Measurements from ENCODE around the gene STK16. TPM values are rescaled to one million over a fixed set of nuclear protein-coding genes. Genes with fewer than 3 reads are reported as not detected.
"Not testable (repeated sequence)": the region's sequence is repeated elsewhere in the genome, so short reads cannot be mapped to it uniquely, and the experiment has no call there.

Gene STK16
- total RNA-seq = 29.5 and 31.8 TPM in 2 replicates

GRCh38 chr2:219245148-219245898, at the start of gene STK16, which contains the start of gene GLB1L:
Gene STK16 (plus strand): TSS chr2:219245479. CDS start chr2:219246000, 521 bp downstream.
Gene GLB1L (minus strand): TSS chr2:219245444. CDS start chr2:219243573, 1,871 bp downstream.
- Histone ChIP-seq H2AFZ (ENCODE audit: low read length) (peak within 1 kb of the TSS; percentile 96), H3K4me3 (ENCODE audit: insufficient read depth, low read length) (peak within 1 kb of the TSS; percentile 88), H3K9me3 (ENCODE audit: low read depth, low read length) (no peaks in the 10 kb centered on the region), H3K79me2 (ENCODE audit: insufficient read depth, low read length) (peaks cover 34% of the 10 kb centered on the region), H3K27me3 (ENCODE audit: insufficient read depth, low read length) (no peaks in the 10 kb centered on the region), H3K27ac (ENCODE audit: low read depth, low read length) (peak within 1 kb of the TSS; percentile 95), H3K36me3 (ENCODE audit: insufficient read depth, low read length) (peaks cover 20% of the 10 kb centered on the region), H4K20me1 (ENCODE audit: insufficient read depth, low read length) (no peaks in the 10 kb centered on the region), H3K4me1 (ENCODE audit: insufficient read depth, low read length) (peaks cover 34% of the 10 kb centered on the region), H3K4me2 (ENCODE audit: insufficient read depth, low read length) (peak within 1 kb of the TSS; percentile 92)
- DNase-seq (ENCODE audit: insufficient read length, low spot score, missing footprints) = peak; percentile 99
- no peak for TF ChIP-seq CTCF (IDR thresholded peaks at IDR 0.05; ENCODE audit: extremely low read depth, low read depth, low read length)

GRCh38 chr2:219197388-219197787, 47.9 kb upstream of the STK16 start:
- H3K27me3 ChIP-seq (ENCODE audit: insufficient read depth, low read length) = peaks cover 5% of the 10 kb centered on the region
- no peaks in the 10 kb centered on the region for H3K36me3 ChIP-seq (ENCODE audit: insufficient read depth, low read length)
- no peak for DNase-seq (ENCODE audit: insufficient read length, low spot score, missing footprints)
- no peak overlapping the region for H3K27ac ChIP-seq (ENCODE audit: low read depth, low read length)
- no peak for TF ChIP-seq CTCF (IDR thresholded peaks at IDR 0.05; ENCODE audit: extremely low read depth, low read depth, low read length)
- H2AFZ ChIP-seq (ENCODE audit: low read length) = no peak overlapping the region
- H3K9me3 ChIP-seq (ENCODE audit: low read depth, low read length) = no peaks in the 10 kb centered on the region
- H3K4me1 ChIP-seq (ENCODE audit: insufficient read depth, low read length) = no peaks in the 10 kb centered on the region
- no peak overlapping the region for H3K4me3 ChIP-seq (ENCODE audit: insufficient read depth, low read length)
- no peak overlapping the region for H3K4me2 ChIP-seq (ENCODE audit: insufficient read depth, low read length)
- H3K79me2 ChIP-seq (ENCODE audit: insufficient read depth, low read length) = no peaks in the 10 kb centered on the region
- no peaks in the 10 kb centered on the region for H4K20me1 ChIP-seq (ENCODE audit: insufficient read depth, low read length)

- no peak for DNase-seq (ENCODE audit: insufficient read length, low spot score, missing footprints)
- Histone ChIP-seq H3K4me2 (ENCODE audit: insufficient read depth, low read length) (no peak overlapping the region), H3K4me3 (ENCODE audit: insufficient read depth, low read length) (no peak overlapping the region), H3K9me3 (ENCODE audit: low read depth, low read length) (no peaks in the 10 kb centered on the region), H3K79me2 (ENCODE audit: insufficient read depth, low read length) (no peaks in the 10 kb centered on the region), H3K27ac (ENCODE audit: low read depth, low read length) (no peak overlapping the region), H3K4me1 (ENCODE audit: insufficient read depth, low read length) (no peaks in the 10 kb centered on the region), H3K36me3 (ENCODE audit: insufficient read depth, low read length) (no peaks in the 10 kb centered on the region), H4K20me1 (ENCODE audit: insufficient read depth, low read length) (no peaks in the 10 kb centered on the region), H3K27me3 (ENCODE audit: insufficient read depth, low read length) (peaks cover 5% of the 10 kb centered on the region), H2AFZ (ENCODE audit: low read length) (no peak overlapping the region)
- no peak for TF ChIP-seq CTCF (IDR thresholded peaks at IDR 0.05; ENCODE audit: extremely low read depth, low read depth, low read length)
Observed at GRCh38 chr2:219198974-219199373, 46.3 kb upstream of the STK16 start.

- Histone ChIP-seq H4K20me1 (ENCODE audit: insufficient read depth, low read length) (no peaks in the 10 kb centered on the region), H3K36me3 (ENCODE audit: insufficient read depth, low read length) (no peaks in the 10 kb centered on the region), H3K27me3 (ENCODE audit: insufficient read depth, low read length) (peaks cover 5% of the 10 kb centered on the region), H2AFZ (ENCODE audit: low read length) (no peak overlapping the region), H3K4me2 (ENCODE audit: insufficient read depth, low read length) (no peak overlapping the region), H3K79me2 (ENCODE audit: insufficient read depth, low read length) (no peaks in the 10 kb centered on the region), H3K4me1 (ENCODE audit: insufficient read depth, low read length) (no peaks in the 10 kb centered on the region), H3K9me3 (ENCODE audit: low read depth, low read length) (no peaks in the 10 kb centered on the region), H3K4me3 (ENCODE audit: insufficient read depth, low read length) (no peak overlapping the region), H3K27ac (ENCODE audit: low read depth, low read length) (no peak overlapping the region)
- peak; percentile 64 for DNase-seq (ENCODE audit: insufficient read length, low spot score, missing footprints)
- no peak for TF ChIP-seq CTCF (IDR thresholded peaks at IDR 0.05; ENCODE audit: extremely low read depth, low read depth, low read length)
Observed at GRCh38 chr2:219199470-219200211, 45.6 kb upstream of the STK16 start.

- not testable (repeated sequence) for H3K79me2 ChIP-seq (ENCODE audit: insufficient read depth, low read length); H3K36me3 ChIP-seq (ENCODE audit: insufficient read depth, low read length); DNase-seq (ENCODE audit: insufficient read length, low spot score, missing footprints); H3K4me2 ChIP-seq (ENCODE audit: insufficient read depth, low read length); H3K9me3 ChIP-seq (ENCODE audit: low read depth, low read length); H2AFZ ChIP-seq (ENCODE audit: low read length); H4K20me1 ChIP-seq (ENCODE audit: insufficient read depth, low read length); H3K27me3 ChIP-seq (ENCODE audit: insufficient read depth, low read length); H3K4me3 ChIP-seq (ENCODE audit: insufficient read depth, low read length); H3K27ac ChIP-seq (ENCODE audit: low read depth, low read length); H3K4me1 ChIP-seq (ENCODE audit: insufficient read depth, low read length)
Observed at GRCh38 chr2:219200502-219201326, 44.6 kb upstream of the STK16 start.

Measured in osteoblast (primary cell).